GM21526 (cell line): ENCODE results near the gene CAP2.

Experiments used
- ATAC-seq: cut with Tn5 transposase; IDR thresholded peaks from one replicate; pipeline ENCODE4 v1.9.1; 2021; ENCODE audit warnings: moderate library complexity; ENCODE audit not compliant: unreplicated experiment, low FRiP score

CAP2 gene

GRCh38 chr6:17472653-17473183 is 79.3 kb downstream of the CAP2 start:
- no peak for ATAC-seq

- no peak for ATAC-seq
Observed at GRCh38 chr6:17473554-17473953, 80.2 kb downstream of the CAP2 start.

- ATAC-seq, result no peak
Observed at GRCh38 chr6:17474289-17474688, 80.9 kb downstream of the CAP2 start.

- no peak for ATAC-seq
Observed at GRCh38 chr6:17475606-17476244, 82.3 kb downstream of the CAP2 start.

GRCh38 chr6:17476511-17476910 is 83.1 kb downstream of the CAP2 start:
- ATAC-seq, result no peak

GRCh38 chr6:17477356-17477755 is 84.0 kb downstream of the CAP2 start:
- no peak for ATAC-seq

- no peak for ATAC-seq
Observed at GRCh38 chr6:17478223-17478907, 85.0 kb downstream of the CAP2 start.

- no peak for ATAC-seq
Observed at GRCh38 chr6:17478946-17479345, 85.6 kb downstream of the CAP2 start.

- ATAC-seq, result no peak
Observed at GRCh38 chr6:17480476-17480875, 87.1 kb downstream of the CAP2 start.

- ATAC-seq, result no peak
Observed at GRCh38 chr6:17482711-17483110, 89.3 kb downstream of the CAP2 start.

- no peak for ATAC-seq
Observed at GRCh38 chr6:17483391-17484016, 90.1 kb downstream of the CAP2 start.

- ATAC-seq, result no peak
Observed at GRCh38 chr6:17484201-17484849, 90.9 kb downstream of the CAP2 start.

GRCh38 chr6:17485181-17485580 is 91.8 kb downstream of the CAP2 start:
- ATAC-seq, result no peak

GRCh38 chr6:17485946-17486345 is 92.6 kb downstream of the CAP2 start:
- no peak for ATAC-seq

GRCh38 chr6:17486680-17487079 is 93.3 kb downstream of the CAP2 start:
- ATAC-seq, result no peak

- ATAC-seq, result no peak
Observed at GRCh38 chr6:17490724-17491123, 97.3 kb downstream of the CAP2 start.

- no peak for ATAC-seq
Observed at GRCh38 chr6:17491416-17492142, 98.2 kb downstream of the CAP2 start.

GRCh38 chr6:17492350-17492749 is 99.0 kb downstream of the CAP2 start:
- no peak for ATAC-seq

GRCh38 chr6:17493286-17493685 is 99.9 kb downstream of the CAP2 start:
- ATAC-seq, result no peak

- ATAC-seq, result no peak
Observed at GRCh38 chr6:17494177-17494576, 100.8 kb downstream of the CAP2 start.

- no peak for ATAC-seq
Observed at GRCh38 chr6:17494919-17495318, 101.5 kb downstream of the CAP2 start.
